Astrocyte (in vitro differentiated cells and primary cell): ENCODE measurements around the gene OLFML2B. TPM values are rescaled to one million over a fixed set of nuclear protein-coding genes. Genes with fewer than 3 reads are reported as not detected.
"Not testable (repeated sequence)": the region's sequence is repeated elsewhere in the genome, so short reads cannot be mapped to it uniquely, and the experiment has no call there.

ENCODE experiments used
- DNase-seq: peaks from one replicate; pipeline ENCODE4 v3.0.0-alpha.2; 2010; ENCODE audit warnings: low read depth
- FAIRE-seq: peaks from 2 replicates; lab custom pipeline; 2011; peaks lifted over from hg19 to GRCh38; lab: Jason Lieb, UNC
- H2AFZ ChIP-seq: 2 replicates; pipeline ENCODE4 v1.6.0; 2012; ENCODE audit warnings: low read depth, low read length, inconsistent platforms
- H3K27ac ChIP-seq: 2 replicates; pipeline ENCODE4 v1.5.1; 2011; ENCODE audit warnings: low read depth, low read length, inconsistent platforms
- H3K27me3 ChIP-seq: 2 replicates; pipeline ENCODE4 v1.6.0; 2011; ENCODE audit warnings: low read length, inconsistent platforms; ENCODE audit not compliant: insufficient read depth
- H3K36me3 ChIP-seq: 2 replicates; pipeline ENCODE4 v1.5.1; 2011; ENCODE audit warnings: low read length, inconsistent platforms; ENCODE audit not compliant: insufficient read depth
- H3K4me1 ChIP-seq: 2 replicates; pipeline ENCODE4 v1.5.1; 2011; ENCODE audit warnings: low read length, inconsistent platforms; ENCODE audit not compliant: insufficient read depth
- H3K4me2 ChIP-seq: 2 replicates; pipeline ENCODE4 v1.6.0; 2012; ENCODE audit warnings: low read length, inconsistent platforms
- H3K4me3 ChIP-seq: 2 replicates; pipeline ENCODE4 v1.5.1; 2011; ENCODE audit warnings: low read depth, mild to moderate bottlenecking, low read length, inconsistent platforms; ENCODE audit not compliant: insufficient read depth
- H3K79me2 ChIP-seq: 2 replicates; pipeline ENCODE4 v1.6.0; 2012; ENCODE audit warnings: mild to moderate bottlenecking, low read length, inconsistent platforms; ENCODE audit not compliant: insufficient read depth
- H3K9ac ChIP-seq: 2 replicates; pipeline ENCODE4 v1.6.0; 2012; ENCODE audit warnings: mild to moderate bottlenecking, low read length, inconsistent platforms
- H3K9me3 ChIP-seq: 2 replicates; pipeline ENCODE4 v1.5.1; 2012; ENCODE audit warnings: low read depth, mild to moderate bottlenecking, low read length, inconsistent platforms; ENCODE audit not compliant: insufficient read depth
- H4K20me1 ChIP-seq: 2 replicates; pipeline ENCODE4 v1.6.0; 2012; ENCODE audit warnings: low read length, inconsistent platforms; ENCODE audit not compliant: insufficient read depth
- H3K27ac Mint-ChIP-seq: one replicate; pipeline ENCODE4 v1.8.0; 2021; ENCODE audit warnings: mild to moderate bottlenecking, mixed read lengths; ENCODE audit not compliant: unreplicated experiment
- H3K27me3 Mint-ChIP-seq: one replicate; pipeline ENCODE4 v1.8.0; 2021; ENCODE audit warnings: low read depth, mixed read lengths; ENCODE audit not compliant: unreplicated experiment
- H3K36me3 Mint-ChIP-seq: one replicate; pipeline ENCODE4 v1.8.0; 2021; ENCODE audit warnings: low read depth, mixed read lengths; ENCODE audit not compliant: unreplicated experiment
- H3K4me1 Mint-ChIP-seq: one replicate; pipeline ENCODE4 v1.8.0; 2021; ENCODE audit warnings: low read depth, mixed read lengths; ENCODE audit not compliant: unreplicated experiment
- H3K4me3 Mint-ChIP-seq: one replicate; pipeline ENCODE4 v1.8.0; 2021; ENCODE audit warnings: mild to moderate bottlenecking, moderate library complexity, mixed read lengths; ENCODE audit not compliant: unreplicated experiment
- H3K9me3 Mint-ChIP-seq: one replicate; pipeline ENCODE4 v1.8.0; 2021; ENCODE audit warnings: mild to moderate bottlenecking, mixed read lengths; ENCODE audit not compliant: unreplicated experiment
- CTCF ChIP-seq: IDR thresholded peaks from 2 replicates; pipeline ENCODE4 v1.5.1; 2011; ENCODE audit warnings: low read depth, mild to moderate bottlenecking, inconsistent platforms, low read length, moderate library complexity; ENCODE audit not compliant: insufficient read depth
- EZH2 ChIP-seq: IDR thresholded peaks from 2 replicates; pipeline ENCODE4 v1.6.1; 2012; ENCODE audit warnings: mild to moderate bottlenecking, low read length, inconsistent platforms; ENCODE audit not compliant: insufficient read depth
- total RNA-seq: library from RNA; stranded (reverse); gene quantifications from 2 replicates; pipeline ENCODE4 v1.2.1, GENCODE V29; 2021

The OLFML2B gene
- total RNA-seq, 1 donor from 2014 or later = 14.7 TPM

GRCh38 chr1:162055062-162055461 is 31.4 kb upstream of the OLFML2B start:
- H3K79me2 ChIP-seq = no peaks in the 10 kb centered on the region
- Mint-ChIP-seq H3K36me3 (no peaks in the 10 kb centered on the region), H3K4me1 (peaks cover 6% of the 10 kb centered on the region), H3K27me3 (peaks cover 2% of the 10 kb centered on the region), H3K4me3 (no peak overlapping the region), H3K27ac (peak overlapping the region; percentile 47), H3K9me3 (no peaks in the 10 kb centered on the region)
- DNase-seq = peak; percentile 65
- H4K20me1 ChIP-seq = no peaks in the 10 kb centered on the region
- no peaks in the 10 kb centered on the region for H3K36me3 ChIP-seq
- TF ChIP-seq EZH2 (no peak), CTCF (no peak)
- no peak overlapping the region for H3K4me3 ChIP-seq
- H3K9ac ChIP-seq = peak overlapping the region; percentile 0
- no peaks in the 10 kb centered on the region for H3K27me3 ChIP-seq
- H3K9me3 ChIP-seq = no peaks in the 10 kb centered on the region
- H3K4me1 ChIP-seq = peaks cover 10% of the 10 kb centered on the region
- FAIRE-seq = peak; percentile 58
- H2AFZ ChIP-seq = peak overlapping the region; percentile 16
- H3K4me2 ChIP-seq = peak overlapping the region; percentile 2
- H3K27ac ChIP-seq = peak overlapping the region; percentile 23

- DNase-seq, H3K4me3 ChIP-seq, H3K4me3 Mint-ChIP-seq, H3K27me3 ChIP-seq, H3K4me1 Mint-ChIP-seq, H2AFZ ChIP-seq, H4K20me1 ChIP-seq, H3K9ac ChIP-seq, H3K4me2 ChIP-seq, H3K36me3 Mint-ChIP-seq, FAIRE-seq, H3K36me3 ChIP-seq, H3K9me3 ChIP-seq, H3K79me2 ChIP-seq, H3K9me3 Mint-ChIP-seq, H3K27me3 Mint-ChIP-seq, H3K27ac ChIP-seq, H3K27ac Mint-ChIP-seq: not testable (repeated sequence)
- H3K4me1 ChIP-seq = peaks cover 10% of the 10 kb centered on the region
These were observed 30.3 kb upstream of the OLFML2B start for GRCh38 chr1:162053949-162054348.

GRCh38 chr1:162046921-162047320 is 23.3 kb upstream of the OLFML2B start:
- Histone ChIP-seq H3K9me3 (no peaks in the 10 kb centered on the region), H3K79me2 (no peaks in the 10 kb centered on the region), H3K4me1 (no peaks in the 10 kb centered on the region), H3K36me3 (no peaks in the 10 kb centered on the region), H4K20me1 (no peaks in the 10 kb centered on the region), H3K9ac (no peak overlapping the region), H3K4me3 (no peak overlapping the region), H3K27ac (no peak overlapping the region), H3K27me3 (no peaks in the 10 kb centered on the region), H2AFZ (no peak overlapping the region), H3K4me2 (no peak overlapping the region)
- no peaks in the 10 kb centered on the region for H3K36me3 Mint-ChIP-seq
- no peaks in the 10 kb centered on the region for H3K4me1 Mint-ChIP-seq
- H3K27ac Mint-ChIP-seq = no peak overlapping the region
- no peaks in the 10 kb centered on the region for H3K27me3 Mint-ChIP-seq
- no peak overlapping the region for H3K4me3 Mint-ChIP-seq
- DNase-seq (no peak), FAIRE-seq (no peak)
- TF ChIP-seq CTCF = no peak
- no peak for TF ChIP-seq EZH2
- H3K9me3 Mint-ChIP-seq = peaks cover 4% of the 10 kb centered on the region
